ENCODE measurements around the gene DYRK1B.

- TF ChIP-seq EZH2 (IDR thresholded peaks at IDR 0.05; ENCODE audit: borderline replicate concordance, low read length) = no peak
- no peak for TF ChIP-seq CTCF (conservative IDR thresholded peaks at IDR 0.05 in 1 of 2, IDR thresholded peaks at IDR 0.05 in 1 of 2; ENCODE audit: extremely low read depth in 1 of 2, insufficient read depth in 1 of 2, low read depth in 1 of 2, low read length in 2 of 2)
Observed at GRCh38 chr19:39858541-39858940, 24.6 kb upstream of the DYRK1B start.
